C4-2B (cell line): ENCODE measurements around the gene RWDD3.

Source experiments
- ZFX ChIP-seq: fragments of 450-650 bp; IDR thresholded peaks from 2 replicates; pipeline ENCODE4 v1.6.1; 2017
- TF ChIP-seq, protein P1 (sequence below): fragments of 450-650 bp; conservative IDR thresholded peaks from 2 replicates; pipeline ENCODE4 v1.5.1; 2017; ENCODE audit warnings: mild to moderate bottlenecking

DNA sequence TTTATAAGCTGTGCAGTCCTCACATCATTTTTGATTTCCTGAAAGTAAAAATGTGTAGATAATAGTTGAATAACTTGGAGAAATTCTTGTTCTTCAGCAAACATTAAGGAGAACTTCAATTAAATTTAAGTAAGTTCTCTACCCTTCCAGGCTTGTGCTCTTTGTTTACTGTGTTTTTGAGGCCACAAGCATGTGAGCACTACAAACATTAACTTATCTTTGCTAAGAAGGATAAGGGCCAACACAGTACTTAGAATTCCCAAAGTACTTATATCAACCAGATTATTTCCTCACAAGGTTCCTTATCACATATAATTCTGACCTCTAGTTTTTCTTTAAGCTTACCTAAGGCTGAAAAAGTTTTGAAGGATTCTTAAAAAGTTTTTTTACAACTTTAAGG lies 24.7 kb upstream of the RWDD3 start:
- TF ChIP-seq, protein P1, sequence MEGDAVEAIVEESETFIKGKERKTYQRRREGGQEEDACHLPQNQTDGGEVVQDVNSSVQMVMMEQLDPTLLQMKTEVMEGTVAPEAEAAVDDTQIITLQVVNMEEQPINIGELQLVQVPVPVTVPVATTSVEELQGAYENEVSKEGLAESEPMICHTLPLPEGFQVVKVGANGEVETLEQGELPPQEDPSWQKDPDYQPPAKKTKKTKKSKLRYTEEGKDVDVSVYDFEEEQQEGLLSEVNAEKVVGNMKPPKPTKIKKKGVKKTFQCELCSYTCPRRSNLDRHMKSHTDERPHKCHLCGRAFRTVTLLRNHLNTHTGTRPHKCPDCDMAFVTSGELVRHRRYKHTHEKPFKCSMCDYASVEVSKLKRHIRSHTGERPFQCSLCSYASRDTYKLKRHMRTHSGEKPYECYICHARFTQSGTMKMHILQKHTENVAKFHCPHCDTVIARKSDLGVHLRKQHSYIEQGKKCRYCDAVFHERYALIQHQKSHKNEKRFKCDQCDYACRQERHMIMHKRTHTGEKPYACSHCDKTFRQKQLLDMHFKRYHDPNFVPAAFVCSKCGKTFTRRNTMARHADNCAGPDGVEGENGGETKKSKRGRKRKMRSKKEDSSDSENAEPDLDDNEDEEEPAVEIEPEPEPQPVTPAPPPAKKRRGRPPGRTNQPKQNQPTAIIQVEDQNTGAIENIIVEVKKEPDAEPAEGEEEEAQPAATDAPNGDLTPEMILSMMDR = no peak
- TF ChIP-seq ZFX = no peak
